ENCODE results near the gene WEE1. TPM values are rescaled to one million over a fixed set of nuclear protein-coding genes. Genes with fewer than 3 reads are reported as not detected.
"Not testable (repeated sequence)": the region's sequence is repeated elsewhere in the genome, so short reads cannot be mapped to it uniquely, and the experiment has no call there.

The WEE1 gene
- total RNA-seq, 6 experiments from 2014 or later, result 28.3 to 45.6 (median 39.4) TPM

GRCh38 chr11:9619971-9620370 lies 46.5 kb downstream of the WEE1 start:
- Mint-ChIP-seq H3K36me3 (ENCODE audit: low read depth) (no peaks in the 10 kb centered on the region; the same call in 1 of the 2 replicates), H3K27me3 (ENCODE audit: insufficient read depth) (no peaks in the 10 kb centered on the region), H3K27ac (no peak overlapping the region), H3K4me3 (no peak overlapping the region), H3K9me3 (no peaks in the 10 kb centered on the region), H3K4me1 (ENCODE audit: low read depth) (peaks cover 39% of the 10 kb centered on the region)
- TF ChIP-seq, protein P1, sequence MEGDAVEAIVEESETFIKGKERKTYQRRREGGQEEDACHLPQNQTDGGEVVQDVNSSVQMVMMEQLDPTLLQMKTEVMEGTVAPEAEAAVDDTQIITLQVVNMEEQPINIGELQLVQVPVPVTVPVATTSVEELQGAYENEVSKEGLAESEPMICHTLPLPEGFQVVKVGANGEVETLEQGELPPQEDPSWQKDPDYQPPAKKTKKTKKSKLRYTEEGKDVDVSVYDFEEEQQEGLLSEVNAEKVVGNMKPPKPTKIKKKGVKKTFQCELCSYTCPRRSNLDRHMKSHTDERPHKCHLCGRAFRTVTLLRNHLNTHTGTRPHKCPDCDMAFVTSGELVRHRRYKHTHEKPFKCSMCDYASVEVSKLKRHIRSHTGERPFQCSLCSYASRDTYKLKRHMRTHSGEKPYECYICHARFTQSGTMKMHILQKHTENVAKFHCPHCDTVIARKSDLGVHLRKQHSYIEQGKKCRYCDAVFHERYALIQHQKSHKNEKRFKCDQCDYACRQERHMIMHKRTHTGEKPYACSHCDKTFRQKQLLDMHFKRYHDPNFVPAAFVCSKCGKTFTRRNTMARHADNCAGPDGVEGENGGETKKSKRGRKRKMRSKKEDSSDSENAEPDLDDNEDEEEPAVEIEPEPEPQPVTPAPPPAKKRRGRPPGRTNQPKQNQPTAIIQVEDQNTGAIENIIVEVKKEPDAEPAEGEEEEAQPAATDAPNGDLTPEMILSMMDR (IDR thresholded peaks at IDR 0.05), result no peak
- no peak for DNase-seq

GRCh38 chr11:9622353-9622752 lies 48.9 kb downstream of the WEE1 start:
- H3K27me3 Mint-ChIP-seq (ENCODE audit: insufficient read depth); H3K27ac Mint-ChIP-seq; H3K36me3 Mint-ChIP-seq (ENCODE audit: low read depth); H3K4me3 Mint-ChIP-seq; DNase-seq; H3K9me3 Mint-ChIP-seq: not testable (repeated sequence)
- H3K4me1 Mint-ChIP-seq (ENCODE audit: low read depth), result peaks cover 17% of the 10 kb centered on the region

DNA sequence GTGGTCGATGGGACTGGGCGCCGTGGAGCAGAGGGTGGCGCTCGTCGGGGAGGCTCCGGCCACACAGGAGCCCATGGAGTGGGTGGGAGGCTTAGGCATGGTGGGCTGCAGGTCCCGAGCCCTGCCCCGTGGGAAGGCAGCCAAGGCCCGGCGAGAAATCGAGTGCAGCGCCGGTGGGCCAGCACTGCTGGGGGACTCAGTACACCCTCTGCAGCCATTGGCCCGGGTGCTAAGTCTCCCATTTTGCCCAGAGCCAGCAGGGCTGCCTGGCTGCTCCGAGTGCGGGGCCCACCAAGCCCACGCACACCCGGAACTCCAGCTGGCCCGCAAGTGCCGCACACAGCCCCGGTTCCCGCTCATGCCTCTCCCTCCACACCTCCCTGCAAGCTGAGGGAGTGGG lies 49.6 kb downstream of the WEE1 start:
- not testable (repeated sequence) for H3K9me3 Mint-ChIP-seq; H3K27me3 Mint-ChIP-seq (ENCODE audit: insufficient read depth); H3K4me3 Mint-ChIP-seq; DNase-seq; H3K36me3 Mint-ChIP-seq (ENCODE audit: low read depth); H3K27ac Mint-ChIP-seq
- peaks cover 10% of the 10 kb centered on the region for H3K4me1 Mint-ChIP-seq (ENCODE audit: low read depth)

GRCh38 chr11:9624448-9624847 lies 51.0 kb downstream of the WEE1 start:
- Mint-ChIP-seq H3K27me3 (ENCODE audit: insufficient read depth) (peaks cover 3% of the 10 kb centered on the region; the same call in 1 of the 2 replicates), H3K36me3 (ENCODE audit: low read depth) (no peaks in the 10 kb centered on the region), H3K9me3 (no peaks in the 10 kb centered on the region), H3K27ac (no peak overlapping the region), H3K4me1 (ENCODE audit: low read depth) (no peaks in the 10 kb centered on the region), H3K4me3 (no peak overlapping the region)
- TF ChIP-seq, protein P1 (IDR thresholded peaks at IDR 0.05), result no peak
- DNase-seq, result no peak

DNA sequence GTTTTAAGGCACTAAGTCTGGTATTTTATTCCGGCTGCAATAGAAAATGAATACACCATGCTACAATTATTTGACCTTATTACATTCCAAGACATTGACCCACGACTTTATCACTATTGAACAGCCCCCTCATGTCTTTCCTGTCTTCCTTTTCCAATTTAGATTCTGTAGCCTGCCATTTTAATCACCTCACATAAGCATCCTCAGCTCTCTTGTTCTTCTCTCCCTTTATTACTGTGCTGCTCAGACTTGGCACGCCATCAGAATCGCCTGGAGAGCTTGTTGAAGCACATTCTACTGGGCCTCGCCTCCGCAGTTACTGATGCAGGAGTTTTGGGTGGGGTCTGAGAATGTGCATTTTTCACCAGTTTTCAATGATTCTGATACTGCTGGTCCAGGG lies 51.7 kb downstream of the WEE1 start:
- no peak overlapping the region for H3K4me3 Mint-ChIP-seq
- H3K9me3 Mint-ChIP-seq, result no peaks in the 10 kb centered on the region
- no peak overlapping the region for H3K27ac Mint-ChIP-seq
- H3K27me3 Mint-ChIP-seq (ENCODE audit: insufficient read depth), result peaks cover 3% of the 10 kb centered on the region; the same call in 1 of the 2 replicates
- no peaks in the 10 kb centered on the region for H3K36me3 Mint-ChIP-seq (ENCODE audit: low read depth)
- TF ChIP-seq, protein P1 (IDR thresholded peaks at IDR 0.05), result no peak
- no peaks in the 10 kb centered on the region for H3K4me1 Mint-ChIP-seq (ENCODE audit: low read depth)
- no peak for DNase-seq

DNA sequence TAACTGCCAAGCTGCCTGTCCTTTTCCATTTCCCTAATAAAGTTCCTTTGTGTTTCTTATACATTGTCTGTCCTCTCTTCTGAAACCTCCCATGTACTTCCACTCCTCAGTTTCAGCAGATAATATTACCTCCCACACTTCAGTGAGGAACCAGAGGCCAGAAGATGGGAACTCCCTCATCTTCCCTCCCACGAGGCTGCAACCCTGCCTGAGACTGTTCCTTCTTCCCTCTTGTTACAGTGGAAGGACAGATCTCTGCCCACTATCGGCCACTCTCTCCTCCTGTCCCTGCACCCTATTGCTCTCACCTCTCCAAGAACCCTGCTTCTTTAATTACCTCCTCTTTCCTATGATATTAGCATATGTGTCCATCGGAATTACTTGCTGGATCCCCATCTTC lies 52.3 kb downstream of the WEE1 start:
- Mint-ChIP-seq H3K9me3 (no peaks in the 10 kb centered on the region), H3K4me3 (no peak overlapping the region), H3K4me1 (ENCODE audit: low read depth) (no peaks in the 10 kb centered on the region), H3K36me3 (ENCODE audit: low read depth) (no peaks in the 10 kb centered on the region), H3K27me3 (ENCODE audit: insufficient read depth) (peaks cover 3% of the 10 kb centered on the region; the same call in 1 of the 2 replicates), H3K27ac (no peak overlapping the region)
- TF ChIP-seq, protein P1 (IDR thresholded peaks at IDR 0.05), result no peak
- DNase-seq, result no peak

Data from HFFc6 (cell line).